WTC11 (cell line): ENCODE data around the gene PIK3R6. TPM values are rescaled to one million over a fixed set of nuclear protein-coding genes. Genes with fewer than 3 reads are reported as not detected.

ENCODE experiments used
- ATAC-seq: fragments of 200-7000 bp; cut with Tn5 transposase; 2 replicates; pipeline ENCODE4 v1.10.0; 2021; ENCODE audit warnings: mild to moderate bottlenecking, moderate library complexity
- CTCF ChIA-PET: fragments of 300-600 bp; sonication (Branson Sonifier 250); formaldehyde crosslinking; loops from one replicate; lab custom pipeline; 2021; ENCODE audit warnings: antibody characterized with exemption; lab: Charles Lee
- POLR2A ChIA-PET: fragments of 350-600 bp; sonication (Branson Sonifier 250); formaldehyde crosslinking; loops from one replicate; lab custom pipeline; 2021; ENCODE audit warnings: antibody characterized with exemption; lab: Charles Lee
- DNase-seq: peaks from one replicate; pipeline ENCODE4 v3.0.0; 2021; ENCODE audit warnings: low spot score
- H3K27ac Mint-ChIP-seq: 2 replicates; pipeline ENCODE4 v1.8.0; 2021; ENCODE audit warnings: mixed read lengths
- H3K27me3 Mint-ChIP-seq: 2 replicates; pipeline ENCODE4 v1.8.0; 2021; ENCODE audit warnings: low read depth, mild to moderate bottlenecking, moderate library complexity, mixed read lengths
- H3K36me3 Mint-ChIP-seq: 2 replicates; pipeline ENCODE4 v1.8.0; 2021; ENCODE audit warnings: mixed read lengths
- H3K4me1 Mint-ChIP-seq: 2 replicates; pipeline ENCODE4 v1.8.0; 2022; ENCODE audit warnings: mixed read lengths
- H3K4me3 Mint-ChIP-seq: 2 replicates; pipeline ENCODE4 v1.8.0; 2021; ENCODE audit warnings: mild to moderate bottlenecking, moderate library complexity, mixed read lengths
- H3K9me3 Mint-ChIP-seq: 2 replicates; pipeline ENCODE4 v1.8.0; 2021; ENCODE audit warnings: mixed read lengths
- AFF4 ChIP-seq: sonication (generic); formaldehyde crosslinking; IDR thresholded peaks from 2 replicates; pipeline ENCODE4 v1.8.1; 2023; ENCODE audit warnings: mild to moderate bottlenecking, missing genetic modification reagents, borderline replicate concordance
- CREM ChIP-seq: sonication (generic); formaldehyde crosslinking; IDR thresholded peaks from 2 replicates; pipeline ENCODE4 v1.8.1; 2022; ENCODE audit warnings: mild to moderate bottlenecking, missing genetic modification reagents, moderate library complexity
- ELF4 ChIP-seq: sonication (generic); formaldehyde crosslinking; IDR thresholded peaks from 2 replicates; pipeline ENCODE4 v1.8.1; 2022; ENCODE audit warnings: low read depth, mild to moderate bottlenecking, moderate library complexity, missing genetic modification reagents
- EMX1 ChIP-seq: fragments of 250-450 bp; sonication (Bioruptor Pico); IDR thresholded peaks from 2 replicates; pipeline ENCODE4 v1.8.0; 2021; ENCODE audit warnings: mild to moderate bottlenecking
- ESRRA ChIP-seq: sonication (generic); formaldehyde crosslinking; IDR thresholded peaks from 2 replicates; pipeline ENCODE4 v1.8.1; 2022; ENCODE audit warnings: mild to moderate bottlenecking, missing genetic modification reagents, borderline replicate concordance
- KAT7 ChIP-seq: sonication (generic); formaldehyde crosslinking; IDR thresholded peaks from 2 replicates; pipeline ENCODE4 v1.8.1; 2023; ENCODE audit warnings: missing genetic modification reagents, mild to moderate bottlenecking, borderline replicate concordance
- NR1H2 ChIP-seq: sonication (generic); formaldehyde crosslinking; IDR thresholded peaks from 2 replicates; pipeline ENCODE4 v1.9.0; 2021; ENCODE audit warnings: mild to moderate bottlenecking, moderate library complexity, missing genetic modification reagents
- OVOL2 ChIP-seq: fragments of 250-450 bp; sonication (Bioruptor Pico); IDR thresholded peaks from 2 replicates; pipeline ENCODE4 v1.9.0; 2021; ENCODE audit warnings: mild to moderate bottlenecking, borderline replicate concordance
- SMAD4 ChIP-seq: sonication (generic); formaldehyde crosslinking; IDR thresholded peaks from 2 replicates; pipeline ENCODE4 v1.8.0; 2022; ENCODE audit warnings: mild to moderate bottlenecking, missing genetic modification reagents
- TCF7 ChIP-seq: sonication (generic); formaldehyde crosslinking; IDR thresholded peaks from 2 replicates; pipeline ENCODE4 v1.8.0; 2022; ENCODE audit warnings: mild to moderate bottlenecking, low read depth, missing genetic modification reagents, moderate library complexity
- TP53 ChIP-seq: sonication (generic); formaldehyde crosslinking; IDR thresholded peaks from 2 replicates; pipeline ENCODE4 v1.8.1; 2023; ENCODE audit warnings: mild to moderate bottlenecking, missing genetic modification reagents
- USF2 ChIP-seq: sonication (generic); formaldehyde crosslinking; IDR thresholded peaks from 2 replicates; pipeline ENCODE4 v1.8.1; 2023; ENCODE audit warnings: mild to moderate bottlenecking, missing genetic modification reagents, moderate library complexity
- ZNF219 ChIP-seq: sonication (generic); formaldehyde crosslinking; IDR thresholded peaks from 2 replicates; pipeline ENCODE4 v1.8.0; 2023; ENCODE audit warnings: missing genetic modification reagents, mild to moderate bottlenecking, borderline replicate concordance
- ZNF671 ChIP-seq: fragments of 250-450 bp; sonication (Bioruptor Pico); IDR thresholded peaks from 2 replicates; pipeline ENCODE4 v1.8.0; 2021; ENCODE audit warnings: mild to moderate bottlenecking
- total RNA-seq: library from RNA; stranded (reverse); gene quantifications from 3 replicates; pipeline ENCODE4 v1.2.3, GENCODE V29; 2021
- TF ChIP-seq, protein P1 (sequence below): sonication (generic); formaldehyde crosslinking; IDR thresholded peaks from 2 replicates; pipeline ENCODE4 v1.8.0; 2022; ENCODE audit warnings: mild to moderate bottlenecking, missing genetic modification reagents
- TF ChIP-seq, protein P2 (sequence below): fragments of 250-450 bp; sonication (Bioruptor Pico); IDR thresholded peaks from 2 replicates; pipeline ENCODE4 v2.1.2; 2022; ENCODE audit warnings: mild to moderate bottlenecking, moderate library complexity

Gene PIK3R6
- total RNA-seq, 1 experiment from 2014 or later = 0.15 TPM

GRCh38 chr17:8862213-8863056 lies 5.0 kb downstream of the PIK3R6 start:
- Mint-ChIP-seq H3K9me3 (0 out of 2 replicates have a peak, but pooled peaks cover 3% of the 10 kb centered on the region), H3K4me1 (peaks cover 24% of the 10 kb centered on the region), H3K27ac (no peak overlapping the region), H3K27me3 (no peaks in the 10 kb centered on the region), H3K4me3 (no peak overlapping the region), H3K36me3 (no peaks in the 10 kb centered on the region)
- ChIA-PET POLR2A (interaction anchor here (0.6 kb wide), 1 partner anchor 331 kb away, joined by 3 read pairs; no protein-coding TSS in a partner anchor), CTCF (interaction anchor here (1.2 kb wide), 1 partner anchor 63 kb away, joined by 3 read pairs; no protein-coding TSS in a partner anchor)
- DNase-seq (no peak), ATAC-seq (no peak)
- TF ChIP-seq NR1H2 (CRISPR knock-in tag) (no peak), ELF4 (CRISPR knock-in tag) (no peak), ESRRA (CRISPR knock-in tag) (no peak), SMAD4 (CRISPR knock-in tag) (no peak), ZNF219 (no peak), KAT7 (CRISPR knock-in tag) (no peak)

GRCh38 chr17:8861495-8862181 lies 5.8 kb downstream of the PIK3R6 start:
- ATAC-seq (no peak), DNase-seq (no peak)
- H3K4me1 Mint-ChIP-seq = peaks cover 32% of the 10 kb centered on the region
- TF ChIP-seq TP53 (CRISPR knock-in tag) = no peak
- TF ChIP-seq, protein P1, sequence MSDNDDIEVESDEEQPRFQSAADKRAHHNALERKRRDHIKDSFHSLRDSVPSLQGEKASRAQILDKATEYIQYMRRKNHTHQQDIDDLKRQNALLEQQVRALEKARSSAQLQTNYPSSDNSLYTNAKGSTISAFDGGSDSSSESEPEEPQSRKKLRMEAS (CRISPR knock-in tag) = no peak
- CTCF ChIA-PET = interaction anchor here (1.2 kb wide), 1 partner anchor 62 kb away, joined by 3 read pairs; no protein-coding TSS in a partner anchor
- H3K4me3 Mint-ChIP-seq = no peak overlapping the region
- H3K36me3 Mint-ChIP-seq = no peaks in the 10 kb centered on the region
- no peaks in the 10 kb centered on the region; the same call in 1 of the 2 replicates for H3K27me3 Mint-ChIP-seq
- no peak overlapping the region for H3K27ac Mint-ChIP-seq
- 0 out of 2 replicates have a peak, but pooled peaks cover 3% of the 10 kb centered on the region for H3K9me3 Mint-ChIP-seq
- POLR2A ChIA-PET = interaction anchor here (0.6 kb wide), 1 partner anchor 332 kb away, joined by 3 read pairs; no protein-coding TSS in a partner anchor

DNA sequence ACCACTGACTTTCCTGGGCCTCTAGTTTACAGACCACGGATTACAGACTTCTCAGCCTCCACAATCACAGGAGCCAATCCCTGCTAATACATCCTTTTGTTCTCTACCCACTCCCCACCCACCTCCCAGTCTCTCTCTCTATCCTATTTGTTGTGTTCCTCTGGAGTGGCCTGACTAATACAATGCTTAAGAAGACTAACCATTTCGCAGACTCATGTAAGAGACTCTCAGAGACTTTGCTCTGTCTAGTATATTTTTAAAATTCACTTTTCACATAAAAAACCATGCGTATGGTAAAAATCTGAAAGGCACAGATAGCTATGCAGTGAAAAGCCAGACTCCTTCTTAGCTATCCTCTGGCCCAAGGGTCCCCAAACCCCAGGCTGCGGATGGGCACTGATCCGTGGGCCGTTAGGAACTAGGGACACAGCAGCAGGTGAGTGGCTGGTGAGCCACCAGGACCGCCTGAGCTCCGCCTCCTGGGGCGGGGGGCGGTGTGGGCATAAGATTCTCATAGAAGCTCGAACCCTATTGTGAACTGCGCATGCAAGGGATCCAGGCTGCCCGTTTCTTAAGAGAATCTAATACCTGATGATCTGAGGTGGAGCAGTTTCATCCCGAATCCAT lies 7.6 kb downstream of the PIK3R6 start:
- TF ChIP-seq EMX1 (CRISPR knock-in tag) = no peak
- TF ChIP-seq, protein P2, sequence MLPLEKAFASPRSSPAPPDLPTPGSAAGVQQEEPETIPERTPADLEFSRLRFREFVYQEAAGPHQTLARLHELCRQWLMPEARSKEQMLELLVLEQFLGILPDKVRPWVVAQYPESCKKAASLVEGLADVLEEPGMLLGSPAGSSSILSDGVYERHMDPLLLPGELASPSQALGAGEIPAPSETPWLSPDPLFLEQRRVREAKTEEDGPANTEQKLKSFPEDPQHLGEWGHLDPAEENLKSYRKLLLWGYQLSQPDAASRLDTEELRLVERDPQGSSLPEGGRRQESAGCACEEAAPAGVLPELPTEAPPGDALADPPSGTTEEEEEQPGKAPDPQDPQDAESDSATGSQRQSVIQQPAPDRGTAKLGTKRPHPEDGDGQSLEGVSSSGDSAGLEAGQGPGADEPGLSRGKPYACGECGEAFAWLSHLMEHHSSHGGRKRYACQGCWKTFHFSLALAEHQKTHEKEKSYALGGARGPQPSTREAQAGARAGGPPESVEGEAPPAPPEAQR (CRISPR knock-in tag) = no peak
- TF ChIP-seq AFF4 (CRISPR knock-in tag) = no peak
- peak; percentile 1; the same call in 1 of the 2 replicates for TF ChIP-seq USF2 (CRISPR knock-in tag)
- TF ChIP-seq OVOL2 (CRISPR knock-in tag) = no peak
- no peak for TF ChIP-seq ZNF671 (CRISPR knock-in tag)
- TF ChIP-seq CREM (CRISPR knock-in tag) = no peak
- no peak for TF ChIP-seq TCF7 (CRISPR knock-in tag)
- DNase-seq = no peak
- Mint-ChIP-seq H3K36me3 (no peaks in the 10 kb centered on the region), H3K27ac (no peak overlapping the region), H3K9me3 (0 out of 2 replicates have a peak, but pooled peaks cover 3% of the 10 kb centered on the region), H3K27me3 (no peaks in the 10 kb centered on the region; the same call in 1 of the 2 replicates), H3K4me1 (peaks cover 41% of the 10 kb centered on the region), H3K4me3 (no peak overlapping the region)
- ChIA-PET POLR2A (no interaction called here), CTCF (interaction anchor here (1.6 kb wide), 1 partner anchor 35 kb away, joined by 5 read pairs; no protein-coding TSS in a partner anchor)
- ATAC-seq = no peak
